ENCODE results near the gene LRRC8C.

LRRC8C gene

GRCh38 chr1:89710498-89711139 lies 77.7 kb downstream of the LRRC8C start:
- Histone ChIP-seq H3K79me2 (ENCODE audit: control insufficient read depth, low read length) (no peaks in the 10 kb centered on the region), H3K36me3 (ENCODE audit: control insufficient read depth, low read length) (no peaks in the 10 kb centered on the region), H3K9me2 (replicated peaks; ENCODE audit: control insufficient read depth, low read length) (no peaks in the 10 kb centered on the region)

GRCh38 chr1:89711140-89711778 lies 78.3 kb downstream of the LRRC8C start:
- Histone ChIP-seq H3K4me2 (ENCODE audit: low read length) (no peak overlapping the region), H3K9me3 (ENCODE audit: control insufficient read depth, insufficient read depth, low read length) (no peaks in the 10 kb centered on the region), H3K79me2 (ENCODE audit: control insufficient read depth, low read length) (no peaks in the 10 kb centered on the region), H3K36me3 (ENCODE audit: control insufficient read depth, low read length) (no peaks in the 10 kb centered on the region), H3K4me3 (ENCODE audit: low read length) (no peak overlapping the region), H3K9me2 (replicated peaks; ENCODE audit: control insufficient read depth, low read length) (no peaks in the 10 kb centered on the region), H4K20me1 (ENCODE audit: control insufficient read depth, insufficient read depth, low read depth, low read length) (no peaks in the 10 kb centered on the region), H3F3A (ENCODE audit: control insufficient read depth, insufficient read depth) (no peaks in the 10 kb centered on the region), H3K27ac (ENCODE audit: low read depth, low read length) (no peak overlapping the region), H3K4me1 (ENCODE audit: control insufficient read depth, low read length) (peaks cover 10% of the 10 kb centered on the region), H3K27me3 (ENCODE audit: control insufficient read depth, low read length) (no peaks in the 10 kb centered on the region; the same call in 1 of the 2 replicates)
- no peak for TF ChIP-seq EZH2phosphoT487 (IDR thresholded peaks at IDR 0.05; ENCODE audit: borderline replicate concordance, low read length)
- TF ChIP-seq CTCF (IDR thresholded peaks at IDR 0.05; ENCODE audit: low read depth, low read length, poor library complexity, severe bottlenecking): no peak

More at GRCh38 chr1:89710498-89711139, 77.7 kb downstream of the LRRC8C start:
- H3K9me3 ChIP-seq (ENCODE audit: control insufficient read depth, insufficient read depth, low read length): no peaks in the 10 kb centered on the region
- no peaks in the 10 kb centered on the region; the same call in 1 of the 2 replicates for H3F3A ChIP-seq (ENCODE audit: control insufficient read depth, insufficient read depth)
- H3K27ac ChIP-seq (ENCODE audit: low read depth, low read length): no peak overlapping the region
- H3K4me2 ChIP-seq (ENCODE audit: low read length): no peak overlapping the region
- H3K4me3 ChIP-seq (ENCODE audit: low read length): no peak overlapping the region
- H3K4me1 ChIP-seq (ENCODE audit: control insufficient read depth, low read length): peaks cover 16% of the 10 kb centered on the region
- TF ChIP-seq CTCF (IDR thresholded peaks at IDR 0.05; ENCODE audit: low read depth, low read length, poor library complexity, severe bottlenecking): no peak
- no peak for TF ChIP-seq EZH2phosphoT487 (IDR thresholded peaks at IDR 0.05; ENCODE audit: borderline replicate concordance, low read length)
- no peaks in the 10 kb centered on the region for H4K20me1 ChIP-seq (ENCODE audit: control insufficient read depth, insufficient read depth, low read depth, low read length)
- no peaks in the 10 kb centered on the region; the same call in 1 of the 2 replicates for H3K27me3 ChIP-seq (ENCODE audit: control insufficient read depth, low read length)

- Histone ChIP-seq H3F3A (ENCODE audit: control insufficient read depth, insufficient read depth) (no peaks in the 10 kb centered on the region), H3K4me3 (ENCODE audit: low read length) (no peak overlapping the region), H4K20me1 (ENCODE audit: control insufficient read depth, insufficient read depth, low read depth, low read length) (no peaks in the 10 kb centered on the region), H3K9me2 (replicated peaks; ENCODE audit: control insufficient read depth, low read length) (no peaks in the 10 kb centered on the region), H3K79me2 (ENCODE audit: control insufficient read depth, low read length) (no peaks in the 10 kb centered on the region), H3K9me3 (ENCODE audit: control insufficient read depth, insufficient read depth, low read length) (no peaks in the 10 kb centered on the region), H3K36me3 (ENCODE audit: control insufficient read depth, low read length) (no peaks in the 10 kb centered on the region), H3K4me2 (ENCODE audit: low read length) (no peak overlapping the region), H3K27me3 (ENCODE audit: control insufficient read depth, low read length) (no peaks in the 10 kb centered on the region; the same call in 1 of the 2 replicates), H3K27ac (ENCODE audit: low read depth, low read length) (no peak overlapping the region), H3K4me1 (ENCODE audit: control insufficient read depth, low read length) (no peaks in the 10 kb centered on the region)
- TF ChIP-seq CTCF (IDR thresholded peaks at IDR 0.05; ENCODE audit: low read depth, low read length, poor library complexity, severe bottlenecking): no peak
- no peak for TF ChIP-seq EZH2phosphoT487 (IDR thresholded peaks at IDR 0.05; ENCODE audit: borderline replicate concordance, low read length)
Measured at GRCh38 chr1:89712420-89712819, 79.5 kb downstream of the LRRC8C start.

Data from DOHH2 (cell line).